HepG2 (cell line): ENCODE results near the gene TBX6.

Source experiments
- ARNT ChIP-seq: fragments of 450-650 bp; IDR thresholded peaks from 2 replicates; pipeline ENCODE4 v1.6.1; 2017
- BRF2 ChIP-seq: sonication (generic); formaldehyde crosslinking; IDR thresholded peaks from 2 replicates; pipeline ENCODE4 v1.8.1; 2022; ENCODE audit warnings: mild to moderate bottlenecking, missing genetic modification reagents
- CREM ChIP-seq, 2 experiments: sonication (generic) in 1 of 2; formaldehyde crosslinking in 1 of 2; IDR thresholded peaks; 2 replicates each; pipeline versions ENCODE4 v1.4.0 to v1.6.1; 2016 to 2020; ENCODE audit warnings: antibody characterized with exemption in 1 of 2, mild to moderate bottlenecking in 1 of 2, missing genetic modification reagents in 1 of 2
- CTCF ChIP-seq: sonication (generic); formaldehyde crosslinking; IDR thresholded peaks from 2 replicates; pipeline ENCODE4 v1.5.0; 2020; ENCODE audit warnings: mild to moderate bottlenecking, missing genetic modification reagents, moderate library complexity
- FOXM1 ChIP-seq: sonication (generic); formaldehyde crosslinking; IDR thresholded peaks from 2 replicates; pipeline ENCODE4 v1.5.0; 2020; ENCODE audit warnings: missing genetic modification reagents
- SOX13 ChIP-seq, 3 experiments: fragments of 450-650 bp in 1 of 3; sonication (generic) in 1 of 3; formaldehyde crosslinking in 1 of 3; IDR thresholded peaks in 2 of 3; conservative IDR thresholded peaks in 1 of 3; 2 replicates each; pipeline versions ENCODE4 v1.5.0 to v1.6.1; 2016 to 2020; ENCODE audit warnings: antibody characterized with exemption in 1 of 3, mild to moderate bottlenecking in 1 of 3, missing compliant biosample characterization in 1 of 3, missing genetic modification reagents in 1 of 3, moderate library complexity in 1 of 3
- YY1 ChIP-seq: IDR thresholded peaks from 2 replicates; pipeline ENCODE4 v1.6.1; 2011; ENCODE audit warnings: low read length, low read depth, moderate library complexity, mild to moderate bottlenecking; ENCODE audit not compliant: insufficient read depth, insufficient replicate concordance
- ZNF207 ChIP-seq: fragments of 450-650 bp; IDR thresholded peaks from 2 replicates; pipeline ENCODE4 v1.6.1; 2016; ENCODE audit warnings: antibody characterized with exemption, borderline replicate concordance
- ZNF564 ChIP-seq: sonication (generic); formaldehyde crosslinking; IDR thresholded peaks from 2 replicates; pipeline ENCODE4 v1.8.1; 2023; ENCODE audit warnings: mild to moderate bottlenecking, missing genetic modification reagents
- ZXDC ChIP-seq: sonication (generic); formaldehyde crosslinking; IDR thresholded peaks from 2 replicates; pipeline ENCODE4 v1.5.0; 2020; ENCODE audit warnings: mild to moderate bottlenecking, missing genetic modification reagents

GRCh38 chr16:30095166-30096078 lies 3.7 kb upstream of the TBX6 start:
- no peak for TF ChIP-seq YY1
- TF ChIP-seq ARNT: no peak
- no peak for TF ChIP-seq CREM (IDR thresholded peaks at IDR 0.05)
- no peak for TF ChIP-seq CREM (CRISPR knock-in tag; IDR thresholded peaks at IDR 0.05)
- no peak for TF ChIP-seq CTCF
- TF ChIP-seq FOXM1 (CRISPR knock-in tag): no peak
- no peak for TF ChIP-seq ZNF564 (CRISPR knock-in tag)
- TF ChIP-seq ZNF207: no peak
- TF ChIP-seq ZXDC (CRISPR knock-in tag): no peak
- TF ChIP-seq BRF2 (CRISPR knock-in tag): no peak
- no peak for TF ChIP-seq SOX13 (IDR thresholded peaks at IDR 0.05)
- no peak for TF ChIP-seq SOX13 (CRISPR knock-in tag; conservative IDR thresholded peaks at IDR 0.05 in 1 of 2, IDR thresholded peaks at IDR 0.05 in 1 of 2)
